Ishikawa (cell line): ENCODE measurements around the gene IMPA2.

Experiments
- CEBPB ChIP-seq: IDR thresholded peaks from 2 replicates; pipeline ENCODE4 v1.6.1; 2012
- CREB1 ChIP-seq: IDR thresholded peaks from 2 replicates; pipeline ENCODE4 v1.6.1; 2012; ENCODE audit warnings: low read depth
- EGR1 ChIP-seq: IDR thresholded peaks from 2 replicates; pipeline ENCODE4 v1.6.1; 2012
- EP300 ChIP-seq: IDR thresholded peaks from 2 replicates; pipeline ENCODE4 v1.6.1; 2012; ENCODE audit warnings: borderline replicate concordance
- FOXM1 ChIP-seq: IDR thresholded peaks from 2 replicates; pipeline ENCODE4 v1.6.1; 2012; ENCODE audit warnings: low read depth, borderline replicate concordance
- NFIC ChIP-seq: IDR thresholded peaks from 2 replicates; pipeline ENCODE4 v1.6.1; 2012
- RAD21 ChIP-seq: IDR thresholded peaks from 2 replicates; pipeline ENCODE4 v1.6.1; 2012; ENCODE audit warnings: low read depth
- TAF1 ChIP-seq: IDR thresholded peaks from 2 replicates; pipeline ENCODE4 v1.6.1; 2012; ENCODE audit warnings: low read depth, mild to moderate bottlenecking
- TCF12 ChIP-seq: IDR thresholded peaks from 2 replicates; pipeline ENCODE4 v1.6.1; 2012; ENCODE audit warnings: low read depth
- TEAD4 ChIP-seq: IDR thresholded peaks from 2 replicates; pipeline ENCODE4 v1.6.1; 2012
- YY1 ChIP-seq: IDR thresholded peaks from 2 replicates; pipeline ENCODE4 v1.6.1; 2012; ENCODE audit warnings: low read depth
- ZBTB7A ChIP-seq: IDR thresholded peaks from 2 replicates; pipeline ENCODE4 v1.6.1; 2012; ENCODE audit warnings: low read depth
- TF ChIP-seq, protein P1 (sequence below): IDR thresholded peaks from 2 replicates; pipeline ENCODE4 v1.6.1; 2012
- TF ChIP-seq, protein P2 (sequence below): IDR thresholded peaks from 2 replicates; pipeline ENCODE4 v1.6.1; 2012
- TF ChIP-seq, protein P3 (sequence below): IDR thresholded peaks from 2 replicates; pipeline ENCODE4 v1.6.1; 2012; ENCODE audit warnings: low read depth, mild to moderate bottlenecking

The IMPA2 gene

DNA sequence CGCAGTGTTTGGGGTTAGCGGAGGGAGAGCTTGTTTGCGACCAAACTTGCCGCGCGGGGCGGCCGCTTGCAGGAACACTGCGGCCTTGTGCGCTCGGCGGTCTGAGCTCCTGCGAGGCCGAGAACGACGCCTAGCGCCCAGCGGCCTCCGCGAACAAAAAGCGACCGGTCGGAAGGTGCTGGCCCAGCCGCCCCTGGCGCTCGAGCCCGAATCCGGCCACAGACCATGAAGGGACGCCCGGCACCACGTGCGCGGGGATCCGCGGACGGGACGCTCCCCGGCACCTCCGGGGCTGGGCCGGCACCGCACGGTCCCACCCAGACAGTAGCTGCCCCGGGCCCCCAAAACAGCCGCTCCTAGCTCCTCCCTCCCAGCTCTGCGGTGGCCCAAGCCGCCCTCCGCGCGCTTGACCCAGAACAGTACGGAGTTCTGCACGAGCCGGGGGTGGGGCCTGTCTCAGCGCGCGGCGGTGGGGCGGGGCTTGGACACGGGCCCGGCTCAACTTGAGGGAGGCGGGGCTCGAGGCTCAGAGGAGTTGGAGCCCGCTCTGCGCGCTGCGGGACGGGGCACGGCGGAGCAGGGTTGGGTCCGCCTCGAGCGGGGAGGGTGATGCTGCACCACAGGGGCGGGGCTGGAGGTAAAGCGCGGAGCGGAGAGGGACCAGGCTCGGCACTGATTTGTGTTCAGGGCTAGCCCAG lies 664 bp upstream of the IMPA2 start:
- no peak for TF ChIP-seq ZBTB7A
- TF ChIP-seq FOXM1, result no peak
- 0 out of 2 replicates have a peak, but pooled peaks have one; percentile 35 for TF ChIP-seq NFIC
- TF ChIP-seq, protein P1, sequence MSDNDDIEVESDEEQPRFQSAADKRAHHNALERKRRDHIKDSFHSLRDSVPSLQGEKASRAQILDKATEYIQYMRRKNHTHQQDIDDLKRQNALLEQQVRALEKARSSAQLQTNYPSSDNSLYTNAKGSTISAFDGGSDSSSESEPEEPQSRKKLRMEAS, result peak; percentile 89
- TF ChIP-seq YY1, result no peak
- TF ChIP-seq EGR1, result no peak
- TF ChIP-seq, protein P2, sequence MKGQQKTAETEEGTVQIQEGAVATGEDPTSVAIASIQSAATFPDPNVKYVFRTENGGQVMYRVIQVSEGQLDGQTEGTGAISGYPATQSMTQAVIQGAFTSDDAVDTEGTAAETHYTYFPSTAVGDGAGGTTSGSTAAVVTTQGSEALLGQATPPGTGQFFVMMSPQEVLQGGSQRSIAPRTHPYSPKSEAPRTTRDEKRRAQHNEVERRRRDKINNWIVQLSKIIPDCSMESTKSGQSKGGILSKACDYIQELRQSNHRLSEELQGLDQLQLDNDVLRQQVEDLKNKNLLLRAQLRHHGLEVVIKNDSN, result 0 out of 2 replicates have a peak, but pooled peaks have one; percentile 44
- TF ChIP-seq TAF1, result peak; percentile 41; the same call in 1 of the 2 replicates
- no peak; the same call in 1 of the 2 replicates for TF ChIP-seq RAD21
- TF ChIP-seq TCF12, result peak; percentile 15; the same call in 1 of the 2 replicates

DNA sequence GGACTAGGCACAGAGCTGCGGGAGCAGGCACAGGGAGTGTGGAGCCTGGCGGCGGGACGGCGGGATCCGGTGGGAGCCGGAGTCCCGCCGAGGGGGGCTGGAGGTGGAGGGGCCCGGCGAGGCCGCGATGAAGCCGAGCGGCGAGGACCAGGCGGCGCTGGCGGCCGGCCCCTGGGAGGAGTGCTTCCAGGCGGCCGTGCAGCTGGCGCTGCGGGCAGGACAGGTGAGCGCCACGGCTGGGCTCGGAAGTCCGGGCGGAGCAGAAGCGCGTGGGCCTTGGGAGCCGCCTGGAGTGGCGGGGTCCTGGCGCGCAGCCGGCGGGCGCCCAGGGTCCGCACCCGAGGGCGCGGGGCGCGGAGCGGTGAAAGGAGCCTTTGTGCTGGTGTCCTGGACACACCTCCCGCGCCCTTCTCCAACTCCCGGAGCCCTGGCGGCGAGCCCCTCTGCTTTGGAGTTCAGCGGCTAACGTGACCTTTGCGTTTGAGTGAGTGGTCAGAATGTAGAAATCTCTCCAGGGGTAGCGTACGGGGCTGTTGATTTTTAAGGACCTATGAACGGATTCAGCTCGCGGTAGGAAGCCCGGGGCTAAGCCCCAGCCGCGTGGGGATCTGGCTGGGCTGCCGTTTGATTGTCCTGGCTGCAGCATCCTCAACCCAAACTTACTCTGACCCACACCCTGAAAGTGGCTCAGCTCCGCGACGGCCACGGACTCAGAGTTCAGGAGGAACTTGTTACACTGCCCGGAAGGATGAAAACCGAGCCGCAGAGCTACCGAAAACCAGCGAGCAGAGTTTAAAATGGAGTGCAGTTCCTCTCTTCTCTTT lies 448 bp downstream of the IMPA2 start:
- TF ChIP-seq TAF1, result 0 out of 2 replicates have a peak, but pooled peaks have one; percentile 57
- TF ChIP-seq ZBTB7A, result no peak; the same call in 1 of the 2 replicates
- no peak for TF ChIP-seq TEAD4

DNA sequence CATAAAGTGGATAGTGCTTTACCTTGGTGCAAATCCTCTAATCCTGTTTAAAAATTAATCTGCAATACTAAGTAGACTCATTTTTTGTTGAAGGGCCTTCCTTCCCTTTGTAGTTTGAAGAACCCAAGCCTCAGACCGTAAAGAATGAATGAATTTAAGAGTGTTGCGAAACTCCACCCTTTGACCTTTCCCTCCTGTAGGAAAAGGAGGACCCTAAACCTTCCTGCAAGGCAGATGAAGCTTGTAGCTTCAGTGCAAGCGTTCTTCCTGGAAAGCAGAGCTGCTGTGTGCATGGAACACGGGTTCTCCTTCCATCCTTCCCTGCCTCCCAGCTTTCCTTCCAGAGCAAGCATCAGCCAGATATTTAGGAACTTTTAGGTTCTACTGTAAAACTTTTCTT lies 1.7 kb downstream of the IMPA2 start:
- TF ChIP-seq TEAD4 (no peak), CEBPB (peak; percentile 46; the same call in 1 of the 2 replicates)

DNA sequence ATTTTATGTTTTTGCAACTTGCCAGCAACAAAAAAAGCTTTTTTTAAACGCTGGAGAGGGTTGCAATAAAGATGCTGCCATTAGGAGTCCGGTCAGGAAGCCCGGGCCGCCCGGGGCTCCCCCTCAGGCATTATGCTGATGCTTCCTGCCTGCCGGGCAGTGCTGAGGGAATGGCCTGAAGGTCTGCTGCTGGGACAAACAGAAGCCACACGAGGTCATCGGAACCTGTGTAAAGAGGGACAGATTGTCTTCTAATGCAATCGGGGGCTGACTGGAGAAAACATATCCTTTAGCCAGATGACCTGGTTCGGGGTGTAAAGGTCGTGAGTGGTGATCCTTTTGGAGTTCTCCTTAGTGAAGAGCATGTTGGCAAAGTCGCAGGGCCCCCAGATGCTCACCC lies 2.3 kb downstream of the IMPA2 start:
- TF ChIP-seq FOXM1 (no peak), RAD21 (no peak), EGR1 (no peak), TAF1 (no peak), TEAD4 (no peak), CREB1 (no peak), TCF12 (no peak), YY1 (no peak), EP300 (no peak), ZBTB7A (no peak)
- TF ChIP-seq, protein P3, sequence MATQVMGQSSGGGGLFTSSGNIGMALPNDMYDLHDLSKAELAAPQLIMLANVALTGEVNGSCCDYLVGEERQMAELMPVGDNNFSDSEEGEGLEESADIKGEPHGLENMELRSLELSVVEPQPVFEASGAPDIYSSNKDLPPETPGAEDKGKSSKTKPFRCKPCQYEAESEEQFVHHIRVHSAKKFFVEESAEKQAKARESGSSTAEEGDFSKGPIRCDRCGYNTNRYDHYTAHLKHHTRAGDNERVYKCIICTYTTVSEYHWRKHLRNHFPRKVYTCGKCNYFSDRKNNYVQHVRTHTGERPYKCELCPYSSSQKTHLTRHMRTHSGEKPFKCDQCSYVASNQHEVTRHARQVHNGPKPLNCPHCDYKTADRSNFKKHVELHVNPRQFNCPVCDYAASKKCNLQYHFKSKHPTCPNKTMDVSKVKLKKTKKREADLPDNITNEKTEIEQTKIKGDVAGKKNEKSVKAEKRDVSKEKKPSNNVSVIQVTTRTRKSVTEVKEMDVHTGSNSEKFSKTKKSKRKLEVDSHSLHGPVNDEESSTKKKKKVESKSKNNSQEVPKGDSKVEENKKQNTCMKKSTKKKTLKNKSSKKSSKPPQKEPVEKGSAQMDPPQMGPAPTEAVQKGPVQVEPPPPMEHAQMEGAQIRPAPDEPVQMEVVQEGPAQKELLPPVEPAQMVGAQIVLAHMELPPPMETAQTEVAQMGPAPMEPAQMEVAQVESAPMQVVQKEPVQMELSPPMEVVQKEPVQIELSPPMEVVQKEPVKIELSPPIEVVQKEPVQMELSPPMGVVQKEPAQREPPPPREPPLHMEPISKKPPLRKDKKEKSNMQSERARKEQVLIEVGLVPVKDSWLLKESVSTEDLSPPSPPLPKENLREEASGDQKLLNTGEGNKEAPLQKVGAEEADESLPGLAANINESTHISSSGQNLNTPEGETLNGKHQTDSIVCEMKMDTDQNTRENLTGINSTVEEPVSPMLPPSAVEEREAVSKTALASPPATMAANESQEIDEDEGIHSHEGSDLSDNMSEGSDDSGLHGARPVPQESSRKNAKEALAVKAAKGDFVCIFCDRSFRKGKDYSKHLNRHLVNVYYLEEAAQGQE, result no peak
- TF ChIP-seq, protein P1, result no peak
- TF ChIP-seq, protein P2, result no peak

DNA sequence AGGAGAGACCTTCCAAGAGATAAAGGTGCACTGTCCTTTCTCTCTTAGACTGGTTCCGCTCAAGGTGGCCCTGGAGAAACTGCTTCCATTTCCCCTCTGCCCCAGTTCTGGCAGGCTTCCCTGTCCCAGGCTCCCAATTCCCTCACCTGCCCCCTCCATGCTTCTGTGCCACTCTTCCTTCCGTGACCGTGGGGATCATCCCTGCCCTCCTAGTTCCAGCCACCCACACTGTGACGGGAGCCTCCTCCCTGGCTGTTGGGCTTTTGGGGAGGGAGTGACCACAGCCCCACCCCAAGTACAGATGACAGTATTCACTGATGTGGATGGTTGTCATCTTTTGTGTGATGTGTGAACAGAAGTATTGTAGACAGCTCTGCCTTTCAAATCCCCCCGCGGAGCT lies 2.8 kb downstream of the IMPA2 start:
- TF ChIP-seq TAF1, result no peak
- no peak for TF ChIP-seq NFIC
- TF ChIP-seq RAD21, result no peak
- TF ChIP-seq EP300, result no peak
- no peak for TF ChIP-seq EGR1
- no peak for TF ChIP-seq ZBTB7A
- no peak for TF ChIP-seq CREB1
- TF ChIP-seq CEBPB, result no peak
- TF ChIP-seq, protein P2, result no peak
- TF ChIP-seq TEAD4, result no peak
- no peak for TF ChIP-seq TCF12
- TF ChIP-seq, protein P1, result no peak
- TF ChIP-seq YY1, result no peak
- TF ChIP-seq, protein P3, result no peak
- no peak for TF ChIP-seq FOXM1
